ENCODE data around the gene LTBP2. TPM values are rescaled to one million over a fixed set of nuclear protein-coding genes. Genes with fewer than 3 reads are reported as not detected.

Gene LTBP2
- total and polyA plus RNA-seq, 7 donors: 0.46 to 71.2 (median 12.1) TPM

- H3K27ac ChIP-seq: no peak overlapping the region
- H3K9me3 ChIP-seq: no peaks in the 10 kb centered on the region
- H3K4me1 ChIP-seq: peaks cover 0 to 17% (median 14%) of the 10 kb centered on the region in 4 donors
- intact Hi-C loops (cut with DNase I): no loop called here
- peak overlapping the region in 2 of 4 donors; percentile 64 for H3K4me3 ChIP-seq
- 87 to 93% methylated on average over 26 of the region's 26 CpGs for WGBS, 2 donors
- no peak for TF ChIP-seq POLR2A (IDR thresholded peaks at IDR 0.05)
- no peak for TF ChIP-seq EP300 (IDR thresholded peaks at IDR 0.05)
- TF ChIP-seq POLR2AphosphoS5 (IDR thresholded peaks at IDR 0.05): no peak
- no peak for TF ChIP-seq CTCF (IDR thresholded peaks at IDR 0.05)
- no peaks in the 10 kb centered on the region for H3K36me3 ChIP-seq
- no peak for DNase-seq
- H3K27me3 ChIP-seq: peaks cover 5 to 45% (median 18%) of the 10 kb centered on the region in 3 donors
These were observed 1.7 kb downstream of the LTBP2 start for GRCh38 chr14:74610199-74610865.

DNA sequence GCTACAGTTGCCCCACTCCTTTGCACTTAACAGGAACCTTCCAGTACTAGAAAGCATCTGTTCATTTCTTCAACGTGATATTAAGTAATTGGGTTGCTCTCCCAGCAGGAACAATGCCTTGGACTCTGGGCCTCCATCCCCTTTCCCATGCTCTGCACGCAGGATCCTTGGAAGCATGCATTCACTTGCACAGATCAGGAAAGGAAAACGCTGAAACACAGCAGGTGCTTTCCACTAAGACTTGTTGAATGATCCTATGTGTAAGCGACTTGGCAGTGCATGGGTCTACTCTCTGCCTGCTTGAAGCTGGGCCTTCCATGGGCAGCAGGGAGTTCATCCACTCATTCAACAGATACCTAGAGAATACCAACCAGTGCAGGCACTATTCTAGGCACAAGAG, 2.3 kb downstream of the LTBP2 start:
- TF ChIP-seq POLR2AphosphoS5 (IDR thresholded peaks at IDR 0.05) (no peak), POLR2A (IDR thresholded peaks at IDR 0.05) (no peak), EP300 (IDR thresholded peaks at IDR 0.05) (no peak), CTCF (IDR thresholded peaks at IDR 0.05) (no peak)
- peak overlapping the region in 1 of 4 donors; percentile 64 for H3K4me3 ChIP-seq
- no peaks in the 10 kb centered on the region for H3K9me3 ChIP-seq
- DNase-seq: no peak
- intact Hi-C loops (cut with DNase I): no loop called here
- H3K36me3 ChIP-seq: no peaks in the 10 kb centered on the region
- H3K4me1 ChIP-seq: peaks cover 0 to 17% (median 14%) of the 10 kb centered on the region in 4 donors
- H3K27ac ChIP-seq: no peak overlapping the region
- H3K27me3 ChIP-seq: peaks cover 5 to 39% (median 18%) of the 10 kb centered on the region in 3 donors
- whole genome bisulfite sequencing, 2 donors: 54 to 74% methylated on average over 4 of the region's 4 CpGs

DNA sequence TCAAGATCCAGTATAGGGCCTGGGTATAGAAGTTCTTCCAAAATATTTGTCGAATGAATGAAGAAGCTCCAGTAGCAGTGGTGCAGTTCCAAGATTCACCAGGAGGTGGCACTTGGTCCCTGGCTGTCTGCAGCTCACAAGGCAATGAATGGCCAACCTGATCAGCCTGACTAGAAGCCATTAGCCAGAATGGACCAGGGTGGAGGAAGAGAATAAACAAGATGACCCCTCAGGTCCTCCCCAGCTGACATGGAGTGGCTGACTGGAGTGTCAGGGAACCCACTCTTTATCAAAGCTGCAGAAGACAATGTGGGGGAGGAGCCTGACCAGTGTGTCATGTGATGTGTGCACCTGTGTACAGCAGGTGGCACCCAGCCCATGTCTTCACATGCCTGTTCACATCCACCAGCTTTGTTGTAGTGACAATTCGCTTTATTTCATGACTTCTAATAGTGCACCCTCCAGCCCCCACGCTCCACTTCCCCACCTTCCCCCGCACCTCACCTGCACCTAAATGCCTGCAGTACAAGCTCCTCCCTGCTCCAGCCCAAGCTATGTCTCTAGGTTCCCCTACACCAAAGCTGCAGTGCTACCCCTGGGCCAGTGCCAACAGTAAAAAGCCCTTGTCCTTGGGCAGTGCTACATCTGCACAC, 3.0 kb downstream of the LTBP2 start:
- peak; percentile 88 for DNase-seq
- intact Hi-C loops (cut with DNase I): no loop called here

DNA sequence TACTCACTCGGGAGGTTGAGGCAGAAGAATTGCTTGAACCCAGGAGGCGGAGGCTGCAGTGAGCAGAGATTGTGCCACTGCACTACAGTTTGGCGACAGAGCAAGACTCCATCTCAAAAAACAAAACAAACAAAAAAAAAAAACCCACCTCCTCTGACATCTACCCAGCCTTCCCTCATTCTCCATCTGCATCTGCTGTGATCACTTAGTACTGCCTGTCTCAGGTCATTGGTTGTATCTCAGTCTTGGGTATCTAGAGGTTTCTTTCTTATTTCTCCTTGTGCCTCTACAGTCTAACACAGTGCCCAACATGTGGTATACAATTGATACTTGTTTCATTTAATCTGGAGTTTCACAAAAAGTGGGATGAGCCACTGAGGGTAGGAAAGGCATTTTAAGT, 5.3 kb downstream of the LTBP2 start:
- DNase-seq: no peak
- no peak for TF ChIP-seq POLR2A (IDR thresholded peaks at IDR 0.05)
- no peak for TF ChIP-seq POLR2AphosphoS5 (IDR thresholded peaks at IDR 0.05)
- TF ChIP-seq EP300 (IDR thresholded peaks at IDR 0.05): no peak
- no peak for TF ChIP-seq CTCF (IDR thresholded peaks at IDR 0.05)
- 88 to 93% methylated on average over 3 of the region's 3 CpGs for WGBS, 2 donors
- Histone ChIP-seq H3K27ac (no peak overlapping the region), H3K27me3 (peaks cover 5 to 12% (median 11%) of the 10 kb centered on the region in 3 donors), H3K4me3 (no peak overlapping the region), H3K4me1 (peaks cover 0 to 5% (median 4%) of the 10 kb centered on the region in 4 donors), H3K36me3 (no peaks in the 10 kb centered on the region), H3K9me3 (no peaks in the 10 kb centered on the region)
- intact Hi-C loops (cut with DNase I): no loop called here

More for the DNA sequence above, 3.0 kb downstream of the LTBP2 start:
- TF ChIP-seq POLR2A (IDR thresholded peaks at IDR 0.05): no peak
- TF ChIP-seq CTCF (IDR thresholded peaks at IDR 0.05): peak; percentile 46 to 93 (median 86)
- H3K9me3 ChIP-seq: no peaks in the 10 kb centered on the region
- 17 to 37% methylated on average over 4 of the region's 4 CpGs for WGBS, 2 donors
- H3K36me3 ChIP-seq: no peaks in the 10 kb centered on the region
- H3K4me3 ChIP-seq: no peak overlapping the region
- H3K27me3 ChIP-seq: peaks cover 5 to 33% (median 18%) of the 10 kb centered on the region in 3 donors
- no peak overlapping the region for H3K27ac ChIP-seq
- peaks cover 0 to 17% (median 14%) of the 10 kb centered on the region in 4 donors for H3K4me1 ChIP-seq

Data from sigmoid colon (tissue), 7 donors.